Lung (tissue), 12 donors: ENCODE results near the gene MOSPD3. TPM values are rescaled to one million over a fixed set of nuclear protein-coding genes. Genes with fewer than 3 reads are reported as not detected.
A peak's percentile ranks its signal among the peaks of the same experiment; 100 is the strongest.

ENCODE experiments used
- ATAC-seq: fragments of 200-7000 bp; cut with Tn5 transposase; one replicate; pipeline ENCODE4 v1.9.1; 2020; ENCODE audit warnings: moderate number of reproducible peaks; ENCODE audit not compliant: insufficient read depth, low FRiP score
- DNase-seq, 3 donors: peaks; one replicate each; pipeline ENCODE4 v3.0.0-alpha.2; 2013 to 2017
- H3K27ac ChIP-seq, 2 donors: one replicate each; pipeline ENCODE4 v1.5.1; 2013; ENCODE audit warnings: mild to moderate bottlenecking in 2 of 2, moderate library complexity in 2 of 2, control low read depth in 1 of 2, inconsistent platforms in 1 of 2, low read depth in 1 of 2, low read length in 1 of 2
- H3K27me3 ChIP-seq, 3 donors: one replicate each; pipeline ENCODE4 v1.5.1; 2013; ENCODE audit warnings: low read length in 2 of 3; ENCODE audit not compliant: control insufficient read depth in 3 of 3, insufficient read depth in 3 of 3
- H3K36me3 ChIP-seq, 4 donors: one replicate each; pipeline ENCODE4 v1.5.1; 2013; ENCODE audit warnings: low read length in 4 of 4, mild to moderate bottlenecking in 1 of 4, moderate library complexity in 1 of 4; ENCODE audit not compliant: control insufficient read depth in 4 of 4, insufficient read depth in 4 of 4
- H3K4me1 ChIP-seq, 5 donors: one replicate each; pipeline ENCODE4 v1.5.1; 2013; ENCODE audit warnings: low read length in 5 of 5, mild to moderate bottlenecking in 2 of 5, moderate library complexity in 1 of 5; ENCODE audit not compliant: control insufficient read depth in 5 of 5, insufficient read depth in 5 of 5
- H3K4me3 ChIP-seq: one replicate; pipeline ENCODE4 v1.5.1; 2013; ENCODE audit warnings: mild to moderate bottlenecking, control low read depth, moderate library complexity
- H3K9ac ChIP-seq, 2 donors: one replicate each; pipeline ENCODE4 v1.5.1; 2013; ENCODE audit warnings: low read length in 2 of 2, control low read depth in 1 of 2; ENCODE audit not compliant: insufficient read depth in 1 of 2
- H3K9me3 ChIP-seq, 4 donors: one replicate each; pipeline ENCODE4 v1.5.1; 2013; ENCODE audit warnings: low read length in 3 of 4, mild to moderate bottlenecking in 1 of 4, moderate library complexity in 1 of 4; ENCODE audit not compliant: control insufficient read depth in 4 of 4, insufficient read depth in 3 of 4
- WGBS, 2 donors: extraction: QIAGEN DNeasy Blood & Tissue Kit; methylation state at CpG; one replicate each; pipeline ENCODE4 v1.1.7; 2013; 5-methylcytosine and 5-hydroxymethylcytosine counted together
- polyA plus RNA-seq, 2 donors: library from polyadenylated mRNA; stranded (reverse); fragments of 200-250 nt; gene quantifications; one replicate each; pipeline ENCODE4 v1.2.1, GENCODE V29; 2013
- total RNA-seq, 2 donors: library from RNA; depleted of rRNA in 1 of 2; stranded (reverse); fragments of >200 nt in 1 of 2; gene quantifications; one replicate each; pipeline ENCODE4 v1.2.1, GENCODE V29; 2014 to 2021
- TF ChIP-seq, protein P1 (sequence below): IDR thresholded peaks from 2 replicates; pipeline ENCODE4 v1.5.1; 2012; ENCODE audit warnings: mild to moderate bottlenecking; ENCODE audit errors: control extremely low read depth, extremely low read depth
- donor health status: control.
- donor health status: control.
- donor health status: Bipolar disorder and iron deficiency.
- donor health status: healthy.
- donor health status: DM: yes; HTN: yes; CAD: no.

Gene MOSPD3
- total and polyA plus RNA-seq, 4 donors, result 13.2 to 26.9 (median 17.1) TPM

DNA sequence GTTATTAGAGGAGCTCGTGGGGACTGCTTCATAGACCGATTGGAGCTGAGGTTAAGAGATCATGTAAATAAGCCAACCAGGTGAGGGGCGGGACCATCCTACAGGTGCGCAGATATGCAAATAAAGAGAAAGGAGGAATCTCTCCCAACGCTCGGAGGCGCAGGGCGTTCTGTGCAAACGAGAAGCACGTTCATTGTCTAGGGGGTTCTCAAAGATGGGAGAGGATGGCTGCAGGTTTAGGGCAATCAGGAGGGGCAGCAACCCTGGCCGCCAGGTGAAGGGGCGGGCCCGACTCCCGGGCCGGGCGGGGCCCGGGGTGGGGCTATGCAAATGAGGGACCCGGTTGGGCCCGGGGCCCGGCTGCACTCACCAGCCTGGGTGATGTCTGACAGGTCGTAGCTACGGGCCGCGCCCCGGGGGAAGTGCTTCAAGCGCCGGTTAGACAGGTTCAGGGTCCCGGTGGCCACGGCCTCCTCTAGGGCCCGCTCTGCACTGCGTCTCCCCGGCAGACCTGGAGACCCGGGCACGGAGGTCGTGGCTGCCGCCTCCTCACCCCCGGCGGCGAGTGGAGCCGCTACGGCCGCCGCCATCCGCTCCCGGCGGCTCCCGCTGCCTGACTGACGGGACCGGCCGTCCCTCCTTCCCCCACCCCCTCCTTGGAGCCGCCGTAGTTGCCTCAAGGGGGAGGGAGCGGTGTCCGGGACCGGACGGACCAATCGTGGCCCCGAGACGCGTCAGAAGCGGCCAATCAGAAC lies 26.7 kb upstream of the MOSPD3 start, which contains the start of gene LRCH4:
TSS of gene LRCH4 (minus strand) at position 619 of the 755 bp plus-strand sequence. CDS start at position 590, 29 bp downstream.
- peak; percentile 23 for ATAC-seq
- H3K27me3 ChIP-seq, result no peaks in the 10 kb centered on the region

DNA sequence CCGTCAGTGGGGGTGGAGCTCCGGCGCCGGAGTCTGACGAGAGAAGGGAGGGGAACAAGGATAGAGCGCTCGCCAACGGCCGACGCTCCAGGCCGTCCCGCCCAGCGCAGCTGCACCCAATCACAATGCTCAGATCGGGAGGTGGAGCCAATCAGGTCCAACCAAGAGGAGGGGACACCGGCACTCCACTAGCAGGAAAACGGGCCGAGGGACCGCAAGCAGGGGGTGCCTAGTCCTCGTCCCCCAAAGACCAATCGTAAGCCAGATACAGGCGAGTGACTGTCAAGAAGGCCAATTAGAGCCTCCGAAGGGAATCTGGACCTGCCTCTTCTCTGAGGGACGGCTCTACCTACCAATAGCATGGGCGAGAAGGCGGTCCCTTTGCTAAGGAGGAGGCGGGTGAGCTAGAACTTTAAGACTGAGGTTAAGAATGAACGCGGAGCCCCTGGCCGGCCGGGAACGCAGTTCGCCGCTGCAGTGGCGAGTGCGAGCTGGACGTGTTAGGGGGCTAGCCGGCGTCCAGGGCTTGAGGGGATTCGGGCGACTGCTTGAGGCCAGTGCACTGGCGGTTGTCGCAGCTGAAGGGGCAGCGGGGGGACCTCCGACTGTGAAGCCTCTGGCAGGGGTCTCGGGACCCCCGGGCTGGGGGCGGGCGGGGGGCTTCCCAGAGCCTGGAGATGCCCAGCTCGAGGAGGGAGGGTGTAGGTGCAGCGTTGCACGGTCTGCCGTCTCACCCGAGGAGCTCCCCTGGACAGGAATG lies 25.9 kb upstream of the MOSPD3 start, which contains the start of gene FBXO24:
TSS of gene FBXO24 (plus strand) at position 63 of the 760 bp plus-strand sequence. CDS start at position 361, 298 bp downstream.
- ATAC-seq (peak; percentile 86), DNase-seq (peak; percentile 100)
- H3K4me3 ChIP-seq, result peak within 1 kb of the TSS; percentile 66
- TF ChIP-seq, protein P1, sequence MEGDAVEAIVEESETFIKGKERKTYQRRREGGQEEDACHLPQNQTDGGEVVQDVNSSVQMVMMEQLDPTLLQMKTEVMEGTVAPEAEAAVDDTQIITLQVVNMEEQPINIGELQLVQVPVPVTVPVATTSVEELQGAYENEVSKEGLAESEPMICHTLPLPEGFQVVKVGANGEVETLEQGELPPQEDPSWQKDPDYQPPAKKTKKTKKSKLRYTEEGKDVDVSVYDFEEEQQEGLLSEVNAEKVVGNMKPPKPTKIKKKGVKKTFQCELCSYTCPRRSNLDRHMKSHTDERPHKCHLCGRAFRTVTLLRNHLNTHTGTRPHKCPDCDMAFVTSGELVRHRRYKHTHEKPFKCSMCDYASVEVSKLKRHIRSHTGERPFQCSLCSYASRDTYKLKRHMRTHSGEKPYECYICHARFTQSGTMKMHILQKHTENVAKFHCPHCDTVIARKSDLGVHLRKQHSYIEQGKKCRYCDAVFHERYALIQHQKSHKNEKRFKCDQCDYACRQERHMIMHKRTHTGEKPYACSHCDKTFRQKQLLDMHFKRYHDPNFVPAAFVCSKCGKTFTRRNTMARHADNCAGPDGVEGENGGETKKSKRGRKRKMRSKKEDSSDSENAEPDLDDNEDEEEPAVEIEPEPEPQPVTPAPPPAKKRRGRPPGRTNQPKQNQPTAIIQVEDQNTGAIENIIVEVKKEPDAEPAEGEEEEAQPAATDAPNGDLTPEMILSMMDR, result no peak
- WGBS, 2 donors, result 0% methylated on average over 53 of the region's 53 CpGs
- no peaks in the 10 kb centered on the region for H3K27me3 ChIP-seq
- H3K9me3 ChIP-seq, result no peaks in the 10 kb centered on the region
- H3K9ac ChIP-seq, result peak within 1 kb of the TSS; percentile 71 to 72
- H3K27ac ChIP-seq, result peak within 1 kb of the TSS; percentile 98
- peaks cover under 1 to 9% (median 6%) of the 10 kb centered on the region in 4 donors for H3K36me3 ChIP-seq
- H3K4me1 ChIP-seq, result peaks cover 0 to 53% (median 15%) of the 10 kb centered on the region in 5 donors

More for the DNA sequence above, 26.7 kb upstream of the MOSPD3 start, which contains the start of gene LRCH4:
- H3K9me3 ChIP-seq, result peaks cover 0 to 1% (median 0%) of the 10 kb centered on the region in 4 donors
- H3K27ac ChIP-seq, result peak within 1 kb of the TSS; percentile 98
- peak within 1 kb of the TSS; percentile 71 to 72 for H3K9ac ChIP-seq
- WGBS, 2 donors, result 0% methylated on average over 53 to 61 of the region's 61 CpGs
- TF ChIP-seq, protein P1, result no peak
- peak in 2 of 3 donors; percentile 37 to 42 for DNase-seq
- H3K36me3 ChIP-seq, result peaks cover 3 to 16% (median 13%) of the 10 kb centered on the region in 4 donors
- H3K4me3 ChIP-seq, result peak within 1 kb of the TSS; percentile 66
- H3K4me1 ChIP-seq, result peaks cover 0 to 52% (median 15%) of the 10 kb centered on the region in 5 donors

GRCh38 chr7:100588438-100588837 lies 23.9 kb upstream of the MOSPD3 start:
- peak in 2 of 3 donors; percentile 24 to 58 for DNase-seq
- no peak for ATAC-seq
- Histone ChIP-seq H3K9ac (no peak overlapping the region), H3K27me3 (no peaks in the 10 kb centered on the region), H3K4me3 (no peak overlapping the region), H3K36me3 (no peaks in the 10 kb centered on the region), H3K27ac (no peak overlapping the region), H3K4me1 (peaks cover 0 to 35% (median 8%) of the 10 kb centered on the region in 5 donors), H3K9me3 (no peaks in the 10 kb centered on the region)
- WGBS, 2 donors, result 65 to 75% methylated on average over 1 of the region's 1 CpG
- TF ChIP-seq, protein P1, result peak; percentile 28
